HG03469 (cell line): Measurements from ENCODE around the gene TRIM43.
"Not testable (repeated sequence)": the region's sequence is repeated elsewhere in the genome, so short reads cannot be mapped to it uniquely, and the experiment has no call there.

ENCODE experiments used
- ATAC-seq: cut with Tn5 transposase; IDR thresholded peaks from one replicate; pipeline ENCODE4 v1.9.1; 2021; ENCODE audit warnings: mild to moderate bottlenecking, moderate library complexity, moderate number of reproducible peaks; ENCODE audit not compliant: unreplicated experiment

Gene TRIM43

DNA sequence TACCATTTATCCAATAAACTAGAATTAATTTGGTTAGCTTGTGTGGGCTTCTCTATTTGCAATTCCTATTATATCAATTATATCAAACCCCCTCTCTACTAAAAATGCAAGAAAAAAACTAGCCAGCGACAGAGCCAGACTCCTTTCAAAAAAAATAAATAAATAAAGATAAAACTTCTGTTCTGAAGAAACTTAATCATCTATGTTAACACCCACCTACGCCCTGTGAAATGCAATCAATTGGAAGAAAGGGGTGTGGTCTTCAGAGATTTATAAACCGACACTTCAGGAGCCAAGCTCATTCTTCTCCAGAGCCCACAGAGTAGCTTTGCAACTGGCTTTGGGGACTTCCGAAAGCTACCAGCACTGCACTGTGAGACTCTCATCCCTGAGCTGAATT, at the start of gene TRIM43:
TRIM43 (plus strand) TSS at position 301 of the 400 bp plus-strand sequence. CDS start 2,023 bp downstream, outside the sequence.
- not testable (repeated sequence) for ATAC-seq

DNA sequence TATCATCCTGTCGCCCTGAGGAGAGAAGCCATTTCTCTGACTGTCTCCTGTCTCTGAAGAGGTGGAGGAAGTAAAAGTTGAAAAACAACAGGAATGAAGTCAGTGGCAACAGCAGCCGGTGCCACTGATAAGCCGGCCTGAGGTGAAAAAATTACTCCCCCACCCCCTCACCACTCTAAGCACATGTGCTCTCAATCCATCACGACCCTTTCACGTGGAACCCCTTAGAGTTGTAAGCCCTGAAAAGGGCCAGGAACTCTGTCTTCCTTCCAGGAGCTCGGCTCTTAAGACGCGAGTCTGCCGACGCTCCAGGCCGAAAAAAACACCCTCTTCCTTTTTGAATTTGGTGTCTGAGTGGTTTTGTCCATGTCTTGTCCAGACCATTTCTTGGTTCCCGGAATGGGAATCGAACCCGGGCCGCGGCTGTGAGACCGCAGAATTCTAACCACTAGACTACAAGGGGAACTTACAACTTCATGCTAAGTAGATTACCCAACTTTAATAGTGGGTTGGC, 40.7 kb upstream of the TRIM43 start:
- ATAC-seq = no peak

DNA sequence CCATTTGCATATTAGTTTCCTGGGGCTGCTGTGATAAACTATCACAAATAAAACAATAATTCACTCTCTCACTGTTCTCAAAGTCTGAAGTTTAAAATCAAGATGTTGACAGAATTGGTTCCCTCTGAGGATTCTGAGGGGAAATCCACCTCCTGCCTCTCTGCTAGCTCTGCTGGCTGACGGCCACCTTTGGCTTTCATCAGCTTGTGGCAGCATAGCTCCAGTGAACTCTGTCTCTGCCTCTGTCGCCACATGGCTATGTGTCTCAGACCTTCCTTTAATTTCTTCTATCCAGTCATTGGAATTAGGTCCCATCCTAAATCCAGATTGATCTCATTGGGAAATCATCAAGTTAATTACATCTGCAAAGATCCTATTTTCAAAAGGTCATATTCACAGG, 38.9 kb upstream of the TRIM43 start:
- no peak for ATAC-seq

DNA sequence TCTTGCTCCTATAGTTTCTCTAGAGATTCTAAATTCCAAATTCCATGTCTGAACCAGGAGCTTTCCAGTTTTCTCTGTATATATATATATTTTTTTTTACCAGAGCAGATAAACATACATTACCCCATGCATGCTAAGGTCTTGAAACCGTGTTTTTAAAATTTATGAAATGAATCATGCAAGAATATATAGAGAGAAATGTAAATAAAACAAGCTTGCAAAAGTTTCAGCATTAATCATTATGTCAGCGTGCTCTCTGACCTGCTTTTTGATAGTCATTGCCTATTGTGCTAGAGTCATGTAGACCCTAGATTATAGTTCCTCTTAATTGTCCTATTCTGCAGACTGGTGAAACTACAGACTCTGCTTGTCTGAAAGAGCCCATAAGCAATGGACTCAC, 22.6 kb upstream of the TRIM43 start:
- no peak for ATAC-seq

DNA sequence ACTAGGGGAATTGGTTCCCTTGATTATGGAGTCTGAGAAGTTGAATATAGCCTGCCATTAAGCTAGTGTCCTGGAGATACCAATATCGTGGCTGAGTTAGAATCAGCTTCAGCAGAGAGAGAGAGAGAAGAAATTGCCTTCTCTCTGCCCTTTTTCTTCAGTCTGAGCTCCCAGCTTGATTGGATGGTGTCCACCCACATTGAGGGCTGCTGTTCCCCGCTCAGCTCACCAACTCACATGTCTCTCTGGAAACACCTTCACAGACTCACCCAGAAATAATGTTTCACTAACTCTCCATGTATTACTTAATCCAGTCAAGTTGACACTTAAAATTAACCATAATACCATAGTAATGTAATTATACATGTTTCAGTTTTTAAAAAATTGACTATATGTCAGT, 17.9 kb upstream of the TRIM43 start:
- no peak for ATAC-seq

DNA sequence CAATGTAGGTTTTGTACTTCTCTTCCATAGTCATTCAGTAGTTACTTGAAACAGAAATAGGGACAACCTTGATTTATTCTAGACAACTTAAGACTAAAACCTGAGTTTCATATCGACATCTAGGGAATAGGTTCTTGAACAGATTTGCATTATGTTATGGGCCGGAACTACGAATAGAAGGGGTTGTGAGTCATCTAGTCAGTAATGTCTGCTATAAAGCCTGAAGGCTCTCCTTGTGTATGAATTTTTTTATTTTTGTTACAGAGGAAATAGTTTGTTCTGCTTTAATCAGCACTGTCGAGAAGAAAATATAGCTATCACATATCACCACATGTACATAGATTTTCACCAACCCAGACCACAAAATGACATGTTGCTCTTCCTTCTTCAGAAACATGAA, 17.3 kb upstream of the TRIM43 start:
- no peak for ATAC-seq

DNA sequence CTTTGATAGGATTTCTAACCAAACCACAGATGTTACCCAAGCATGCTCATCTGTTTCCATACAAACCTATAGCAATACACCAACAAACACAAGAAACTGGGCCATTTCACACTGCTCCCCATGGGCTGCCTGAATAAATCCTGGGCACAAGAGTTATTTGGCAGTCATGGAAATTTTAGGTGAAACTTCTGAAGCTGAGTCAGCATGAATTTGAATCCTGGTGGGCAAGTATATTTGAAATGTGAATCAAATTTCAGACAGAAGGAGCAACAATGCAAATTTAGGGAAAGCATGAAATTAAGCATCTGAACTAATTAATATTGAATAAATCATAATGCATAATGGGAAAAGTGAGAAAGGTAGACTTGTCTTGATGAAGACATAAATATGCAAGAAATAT, 15.9 kb upstream of the TRIM43 start:
- ATAC-seq = no peak

DNA sequence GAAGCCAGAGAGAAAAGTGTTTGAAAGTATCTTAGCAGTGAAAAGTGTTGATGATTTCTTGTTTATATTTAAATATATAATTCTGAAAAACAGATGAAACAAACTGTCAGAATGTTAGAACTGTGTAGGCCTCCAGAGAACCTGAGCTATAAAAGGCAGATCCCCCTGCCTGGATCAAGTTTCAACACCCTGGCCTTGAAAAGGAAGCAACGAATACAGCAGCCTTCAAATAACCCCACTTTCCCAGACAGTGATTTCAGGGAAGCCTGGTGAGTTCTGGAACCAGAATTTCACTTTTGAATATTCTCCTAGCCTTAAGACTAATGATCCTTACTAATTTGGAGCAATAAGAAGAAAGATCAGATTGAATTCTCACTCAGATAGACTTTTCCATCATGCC, 13.3 kb upstream of the TRIM43 start:
- ATAC-seq = no peak

DNA sequence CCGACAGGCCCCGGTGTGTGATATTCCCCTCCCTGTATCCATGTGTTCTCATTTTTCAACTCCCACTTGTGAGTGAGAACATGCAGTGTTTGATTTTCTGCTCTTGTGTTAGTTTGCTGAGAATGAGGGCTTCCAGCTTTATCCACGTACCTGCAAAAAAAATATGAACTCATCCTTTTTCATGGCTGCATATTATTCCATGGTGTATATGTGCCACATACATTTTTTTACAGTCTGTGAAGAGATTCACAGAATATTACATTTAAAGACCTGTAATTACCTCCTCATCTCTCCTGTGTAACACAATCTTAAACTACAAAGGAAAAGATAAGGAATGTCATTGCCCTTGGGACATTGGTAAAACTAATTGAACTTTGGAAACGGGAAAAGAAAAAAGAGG, 8.3 kb upstream of the TRIM43 start:
- ATAC-seq = not testable (repeated sequence)

DNA sequence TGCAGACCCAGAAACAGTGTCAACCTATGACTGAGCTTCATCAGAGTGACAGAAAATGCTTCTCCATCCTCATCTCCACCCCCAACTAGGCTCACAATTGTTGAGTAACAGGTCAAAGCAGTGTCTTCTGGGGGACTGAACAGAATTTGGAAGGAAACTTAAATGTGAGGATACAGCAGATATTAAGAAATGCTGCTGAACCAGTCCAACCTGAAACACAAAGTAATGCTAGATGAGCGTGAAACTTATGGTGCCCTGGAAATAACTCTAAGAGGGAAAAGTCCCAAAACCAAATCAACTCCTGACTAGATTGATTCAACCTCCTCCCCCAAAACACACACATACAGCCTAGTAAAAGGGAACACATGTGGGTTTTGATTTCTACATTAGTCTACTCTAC, 7.5 kb upstream of the TRIM43 start:
- not testable (repeated sequence) for ATAC-seq

DNA sequence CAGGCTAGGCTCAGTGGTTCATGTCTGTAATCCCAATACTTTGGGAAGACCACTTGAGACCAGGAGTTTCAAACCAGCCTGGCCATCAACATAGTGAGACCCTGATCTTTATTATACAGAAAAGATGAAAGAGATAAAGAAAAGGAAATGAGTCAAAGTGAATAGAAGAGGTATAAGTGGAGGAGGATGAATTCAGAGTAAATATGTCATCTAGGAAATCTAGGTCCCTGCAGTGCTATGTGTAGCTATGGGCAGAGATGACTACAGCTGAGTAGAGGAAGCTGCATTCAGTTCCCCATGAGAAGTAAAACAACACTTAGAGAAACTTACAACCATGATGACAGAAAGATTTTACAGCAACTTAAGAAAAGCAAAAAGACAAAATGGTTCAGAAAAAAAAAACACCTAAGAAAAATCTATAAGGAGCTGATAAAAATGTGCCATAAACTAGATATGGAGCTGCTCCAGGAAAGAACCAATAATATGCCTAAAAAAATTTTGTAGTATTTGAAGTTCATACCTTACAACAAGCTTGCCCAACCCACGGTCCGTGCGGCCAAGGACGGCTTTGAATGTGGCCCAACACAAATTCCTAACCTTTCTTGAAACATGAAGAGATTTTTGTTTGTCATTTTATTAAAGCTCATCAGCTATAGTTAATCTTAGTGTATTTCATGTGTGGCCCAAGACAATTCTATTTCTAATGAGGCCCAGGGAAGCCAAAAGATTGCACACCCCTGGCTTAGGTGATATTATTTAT, 1.8 kb upstream of the TRIM43 start:
- not testable (repeated sequence) for ATAC-seq

DNA sequence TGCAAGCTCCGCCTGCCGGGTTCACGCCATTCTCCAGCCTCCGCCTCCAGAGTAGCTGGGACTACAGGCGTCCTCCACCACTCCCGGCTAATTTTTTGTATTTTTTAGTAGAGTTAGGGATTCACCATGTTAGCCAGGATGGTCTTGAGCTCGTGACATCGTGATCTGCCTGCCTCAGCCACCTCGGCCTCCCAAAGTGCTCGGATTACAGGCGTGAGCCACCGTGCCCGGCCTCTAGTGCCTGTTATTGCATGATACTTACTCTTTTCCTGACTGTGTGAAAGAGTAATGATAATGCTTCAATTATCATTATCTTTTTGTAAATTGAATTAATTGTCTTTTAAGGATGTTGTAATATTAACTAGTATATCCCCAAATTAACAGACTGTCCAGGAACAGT, 1.2 kb downstream of the TRIM43 start:
- ATAC-seq = not testable (repeated sequence)

DNA sequence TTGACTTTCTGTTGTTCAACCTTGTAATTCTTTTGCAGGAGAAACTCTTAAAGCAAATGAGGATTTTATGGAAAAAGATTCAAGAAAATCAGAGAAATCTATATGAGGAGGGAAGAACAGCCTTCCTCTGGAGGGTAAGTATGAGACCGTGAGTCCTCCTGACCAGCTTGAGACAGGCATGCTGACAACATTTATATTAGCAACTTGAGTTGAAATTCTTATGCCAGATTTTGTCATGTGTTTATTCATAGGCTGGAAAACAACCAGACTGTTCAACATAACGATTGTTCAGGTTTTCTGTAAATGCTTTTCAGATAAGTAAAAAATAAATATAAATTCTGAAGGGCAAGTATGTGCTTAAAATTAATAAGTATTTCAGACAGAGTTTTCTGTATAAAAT, 3.2 kb downstream of the TRIM43 start:
- ATAC-seq = not testable (repeated sequence)

DNA sequence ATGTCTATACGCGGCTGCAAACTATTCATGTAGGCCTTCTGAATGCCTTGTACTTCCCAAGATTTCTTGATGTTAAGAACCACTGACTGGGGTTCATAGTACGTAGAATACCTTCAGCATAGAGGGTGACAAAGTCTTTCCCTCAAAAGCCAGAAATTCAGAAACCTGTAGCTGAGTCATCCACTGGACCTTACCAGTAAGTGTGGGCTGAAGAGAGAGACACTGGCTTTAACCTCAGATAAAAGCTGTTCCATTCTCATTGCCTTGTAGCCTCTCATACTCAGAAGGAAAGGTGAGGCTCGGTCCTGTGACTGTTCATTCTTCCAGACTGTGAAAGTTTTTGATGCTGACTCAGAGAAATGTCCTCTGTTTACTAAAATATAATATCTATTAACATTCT, 9.5 kb downstream of the TRIM43 start:
- ATAC-seq = not testable (repeated sequence)

DNA sequence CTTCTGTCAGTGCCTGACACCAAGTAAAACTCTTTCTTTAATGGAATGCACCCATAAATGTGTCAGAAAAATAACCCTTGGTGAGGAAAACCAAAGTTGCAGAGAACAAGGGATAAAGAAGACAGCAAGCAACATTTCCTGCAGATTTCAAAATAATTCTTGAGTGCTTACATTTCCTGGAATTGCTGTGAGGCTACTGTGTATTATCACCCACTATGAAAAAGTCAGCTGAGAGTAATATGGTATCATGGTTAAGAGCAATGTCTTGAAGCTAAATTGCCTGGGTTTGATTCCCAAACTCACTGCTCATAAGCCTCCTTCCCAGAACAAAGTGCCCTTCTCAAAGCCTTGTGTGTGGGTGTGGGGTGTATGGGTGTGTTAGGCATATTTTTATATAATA, 10.3 kb downstream of the TRIM43 start:
- ATAC-seq = not testable (repeated sequence)

DNA sequence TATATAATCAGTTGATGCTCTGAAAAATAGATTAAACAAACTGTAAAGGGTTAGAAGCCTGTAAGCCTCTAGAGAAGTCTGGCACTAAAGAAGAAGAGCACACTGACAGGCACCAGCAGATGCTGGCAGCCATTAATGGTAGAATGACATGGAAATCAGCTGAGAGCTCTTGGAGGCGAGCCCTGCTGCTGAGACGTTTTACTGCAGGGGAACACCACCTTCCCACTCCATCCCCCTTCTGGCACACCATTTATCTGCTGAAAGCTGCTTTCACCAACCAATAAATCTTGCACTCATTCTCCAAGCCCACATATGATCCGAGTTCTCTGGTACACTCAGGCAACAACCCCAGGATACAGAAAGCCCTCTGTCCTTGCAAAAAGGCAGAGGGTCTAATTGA, 16.6 kb downstream of the TRIM43 start:
- ATAC-seq = not testable (repeated sequence)

DNA sequence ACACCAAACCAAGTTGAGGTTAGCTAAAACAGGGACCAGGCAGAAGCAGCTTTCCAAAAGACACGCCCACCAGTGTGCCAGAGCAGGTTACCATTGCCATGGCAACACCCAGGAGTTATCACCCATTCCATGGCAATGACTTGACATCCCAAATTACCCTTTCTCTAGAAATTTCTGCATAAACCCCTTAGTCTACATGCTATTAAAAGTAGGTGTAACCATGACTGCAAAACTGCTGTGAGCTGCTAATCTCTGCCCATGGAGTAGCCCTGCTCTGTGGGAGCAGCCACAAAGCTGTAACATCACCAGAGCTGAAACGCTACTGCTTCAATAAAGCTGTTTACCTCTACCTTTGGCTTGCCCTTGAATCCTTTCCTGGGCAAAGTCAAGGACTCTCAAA, 18.0 kb downstream of the TRIM43 start:
- ATAC-seq = not testable (repeated sequence)

DNA sequence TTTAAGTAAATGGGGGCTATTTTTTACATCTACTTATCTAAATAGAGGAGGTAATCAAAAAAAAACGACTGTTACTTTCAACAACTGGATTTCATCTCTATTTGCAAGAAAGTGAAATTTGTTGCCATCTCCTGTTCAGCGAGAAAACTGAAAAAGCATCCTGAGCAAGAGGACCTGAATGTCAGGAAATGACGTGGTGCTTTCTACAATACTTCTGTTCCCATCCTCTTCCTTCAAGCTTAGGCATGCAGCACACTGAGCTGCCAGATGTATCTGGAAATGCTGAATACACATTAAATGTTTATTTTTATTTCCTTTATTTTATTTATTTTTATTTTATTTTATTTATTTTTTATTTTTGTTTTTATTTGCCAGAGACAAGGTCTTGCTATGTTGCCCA, 21.2 kb downstream of the TRIM43 start:
- ATAC-seq = not testable (repeated sequence)

DNA sequence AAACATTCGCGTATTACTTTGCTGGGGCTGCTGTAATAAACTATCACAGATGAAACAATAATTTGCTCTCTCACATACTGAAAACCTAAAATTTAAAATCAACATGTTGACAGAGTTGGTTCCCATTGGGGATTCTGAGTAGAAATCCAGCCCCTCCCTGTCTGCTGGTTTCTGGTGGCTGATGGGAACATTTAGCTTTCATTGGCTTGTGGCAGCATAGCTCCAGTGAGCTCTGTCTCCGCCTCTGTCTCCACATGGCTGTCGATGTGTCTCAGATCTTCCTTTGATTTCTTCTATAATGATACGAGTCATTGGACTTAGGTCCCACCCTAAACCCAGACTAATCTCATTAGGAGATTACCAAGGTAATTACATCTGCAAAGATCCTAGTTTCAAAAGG, 30.9 kb downstream of the TRIM43 start:
- ATAC-seq = not testable (repeated sequence)

DNA sequence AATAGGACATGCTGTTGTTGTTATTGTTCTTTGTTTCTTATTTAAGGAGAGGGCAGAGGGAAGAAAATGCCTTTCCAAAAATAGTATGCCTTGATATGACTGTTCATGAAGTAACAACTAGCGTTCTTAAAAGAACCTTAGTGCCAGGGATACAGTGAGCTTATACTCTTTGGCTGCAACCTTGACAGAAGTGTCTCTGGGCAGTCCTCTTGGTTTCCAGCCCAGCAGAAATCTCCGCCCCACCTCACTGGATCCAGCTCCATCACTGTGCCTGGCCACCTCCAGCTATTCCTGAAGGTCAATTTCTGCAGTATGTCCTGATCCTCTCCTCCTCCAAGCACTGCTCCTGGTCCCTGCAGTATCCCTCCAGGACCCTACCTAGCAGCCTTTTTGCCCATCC, 39.2 kb downstream of the TRIM43 start:
- ATAC-seq = not testable (repeated sequence)

DNA sequence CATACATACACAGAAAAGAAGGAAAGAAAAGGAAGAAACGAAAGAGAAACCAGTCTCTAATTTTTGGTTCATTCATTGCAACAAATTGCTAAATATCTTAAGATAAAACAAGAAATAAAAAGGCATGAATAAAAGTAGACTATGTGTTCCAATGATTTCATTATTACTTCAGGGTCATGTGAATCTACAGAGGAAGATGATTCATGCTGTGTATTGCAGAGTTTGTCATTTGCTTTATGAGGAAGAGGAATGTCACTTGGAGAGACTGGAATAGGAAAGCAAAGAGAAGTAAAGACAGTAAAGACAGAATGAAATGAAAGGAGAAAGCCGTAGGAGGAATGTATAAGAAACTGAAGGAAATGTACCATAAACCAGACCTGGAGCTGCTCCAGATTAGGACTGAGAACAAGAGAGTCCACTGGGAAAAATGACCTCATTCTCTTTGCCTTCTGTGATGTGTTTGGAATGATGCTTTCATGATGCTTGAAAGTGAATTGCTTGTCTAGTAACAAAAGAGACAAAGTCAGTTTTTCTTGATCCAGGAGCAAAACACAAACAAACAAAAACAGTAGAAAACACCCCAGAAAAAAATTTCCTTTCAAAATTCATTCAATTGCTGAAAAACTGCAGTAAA, 41.9 kb downstream of the TRIM43 start:
- not testable (repeated sequence) for ATAC-seq
